Measurements from ENCODE around the gene ZC3H18.

ZC3H18 gene

GRCh38 chr16:88533381-88533917, 36.8 kb upstream of the ZC3H18 start:
- no peak for DNase-seq

- peak; percentile 82 to 87 for DNase-seq
Measured at GRCh38 chr16:88533932-88534637, 36.1 kb upstream of the ZC3H18 start.

- DNase-seq: peak; percentile 27 to 42
Measured at GRCh38 chr16:88534638-88535190, 35.5 kb upstream of the ZC3H18 start.

GRCh38 chr16:88535191-88535856, 34.9 kb upstream of the ZC3H18 start:
- no peak for DNase-seq

- no peak for DNase-seq
Measured at GRCh38 chr16:88535857-88536222, 34.4 kb upstream of the ZC3H18 start.

- no peak for DNase-seq
Measured at GRCh38 chr16:88536510-88536909, 33.7 kb upstream of the ZC3H18 start.

- DNase-seq: no peak
Measured at GRCh38 chr16:88536971-88537751, 33.0 kb upstream of the ZC3H18 start.

GRCh38 chr16:88537859-88538258, 32.3 kb upstream of the ZC3H18 start:
- no peak for DNase-seq

- DNase-seq: no peak
Measured at GRCh38 chr16:88538366-88539060, 31.7 kb upstream of the ZC3H18 start.

GRCh38 chr16:88539261-88539651, 30.9 kb upstream of the ZC3H18 start:
- DNase-seq: no peak

- DNase-seq: no peak
Measured at GRCh38 chr16:88539652-88540345, 30.4 kb upstream of the ZC3H18 start.

- no peak for DNase-seq
Measured at GRCh38 chr16:88540346-88540977, 29.7 kb upstream of the ZC3H18 start.

- no peak for DNase-seq
Measured at GRCh38 chr16:88541831-88542616, 28.2 kb upstream of the ZC3H18 start.

- no peak for DNase-seq
Measured at GRCh38 chr16:88543230-88543813, 26.9 kb upstream of the ZC3H18 start.

- DNase-seq: no peak
Measured at GRCh38 chr16:88545781-88546180, 24.4 kb upstream of the ZC3H18 start.

- DNase-seq: no peak
Measured at GRCh38 chr16:88548131-88548874, 21.9 kb upstream of the ZC3H18 start.

- DNase-seq: no peak
Measured at GRCh38 chr16:88548985-88549384, 21.2 kb upstream of the ZC3H18 start.

GRCh38 chr16:88549671-88550245, 20.4 kb upstream of the ZC3H18 start:
- no peak for DNase-seq

GRCh38 chr16:88550246-88550661, 19.9 kb upstream of the ZC3H18 start:
- DNase-seq: no peak
